PC-9 (cell line): ENCODE results near the gene SCRN1. TPM values are rescaled to one million over a fixed set of nuclear protein-coding genes. Genes with fewer than 3 reads are reported as not detected.
A peak's percentile ranks its signal among the peaks of the same experiment; 100 is the strongest.

Experiments used
- BruUV-seq: library from RNA; stranded (reverse); fragments of 400-500 nt; replicated peaks from 2 replicates; lab custom pipeline; 2021; lab: Mats Ljungman, UMichigan
- CTCF ChIA-PET: fragments of 300-600 bp; sonication (Branson Sonifier 250); formaldehyde crosslinking; loops from one replicate; lab custom pipeline; 2022; ENCODE audit warnings: antibody characterized with exemption; lab: Charles Lee
- POLR2A ChIA-PET: fragments of 300-600 bp; sonication (Branson Sonifier 250); formaldehyde crosslinking; loops from one replicate; lab custom pipeline; 2022; ENCODE audit warnings: antibody characterized with exemption; ENCODE audit not compliant: unreplicated experiment; lab: Charles Lee
- DNase-seq, 2 experiments: peaks; one replicate each; pipeline versions ENCODE4 v3.0.0 to v3.0.0-alpha.2; 2015 to 2022; ENCODE audit warnings: mixed read lengths in 1 of 2
- H2AFZ ChIP-seq: fragments of 200-600 bp; sonication (generic); 2 replicates; pipeline ENCODE4 v1.8.1; 2017; ENCODE audit warnings: antibody characterized with exemption
- H3F3A ChIP-seq: fragments of 200-600 bp; sonication (generic); 2 replicates; pipeline ENCODE4 v1.8.1; 2017; ENCODE audit warnings: antibody characterized with exemption, mild to moderate bottlenecking, low read depth; ENCODE audit not compliant: insufficient read depth
- H3K27ac ChIP-seq: fragments of 200-600 bp; sonication (generic); 2 replicates; pipeline ENCODE4 v1.6.1; 2016; ENCODE audit warnings: mixed run types
- H3K27me3 ChIP-seq: fragments of 200-600 bp; sonication (generic); 2 replicates; pipeline ENCODE4 v1.6.1; 2016; ENCODE audit warnings: low read depth, mixed run types; ENCODE audit not compliant: insufficient read depth
- H3K36me3 ChIP-seq: fragments of 200-600 bp; sonication (generic); 2 replicates; pipeline ENCODE4 v1.6.1; 2016; ENCODE audit warnings: low read depth, mixed run types
- H3K4me1 ChIP-seq: fragments of 200-600 bp; sonication (generic); replicated peaks from 2 replicates; pipeline ENCODE4 v1.6.1; 2016; ENCODE audit warnings: mixed run types; ENCODE audit not compliant: insufficient read depth
- H3K4me2 ChIP-seq: fragments of 200-600 bp; sonication (generic); 2 replicates; pipeline ENCODE4 v1.6.1; 2017; ENCODE audit warnings: mixed run types
- H3K4me3 ChIP-seq: fragments of 200-600 bp; sonication (generic); 2 replicates; pipeline ENCODE4 v1.6.1; 2016; ENCODE audit warnings: mixed run types
- H3K79me2 ChIP-seq: fragments of 200-600 bp; sonication (generic); 2 replicates; pipeline ENCODE4 v1.6.1; 2017; ENCODE audit warnings: low read depth, mixed run types
- H3K9me2 ChIP-seq: fragments of 200-600 bp; sonication (generic); 2 replicates; pipeline ENCODE4 v1.8.1; 2017; ENCODE audit warnings: mild to moderate bottlenecking; ENCODE audit not compliant: insufficient read depth
- H3K9me3 ChIP-seq: fragments of 200-600 bp; sonication (generic); 2 replicates; pipeline ENCODE4 v1.8.1; 2016; ENCODE audit warnings: low read depth; ENCODE audit not compliant: insufficient read depth
- H4K20me1 ChIP-seq: fragments of 200-600 bp; sonication (generic); 2 replicates; pipeline ENCODE4 v1.8.1; 2017; ENCODE audit not compliant: insufficient read depth
- CTCF ChIP-seq: fragments of 200-600 bp; sonication (generic); conservative IDR thresholded peaks from 2 replicates; pipeline ENCODE4 v1.6.1; 2017; ENCODE audit warnings: mixed run types, antibody characterized with exemption, mild to moderate bottlenecking, moderate library complexity
- EZH2 ChIP-seq: fragments of 200-600 bp; sonication (generic); IDR thresholded peaks from 2 replicates; pipeline ENCODE4 v1.8.0; 2017; ENCODE audit warnings: antibody characterized with exemption, low read depth
- intact Hi-C: fragments of 100-400 bp; cut with micrococcal nuclease; formaldehyde crosslinking; loops from one replicate; pipeline ENCODE4 v1.10.0; 2022; ENCODE audit not compliant: unreplicated experiment
- total RNA-seq: library from RNA; stranded (reverse); gene quantifications from 2 replicates; pipeline ENCODE4 v1.2.3, GENCODE V29; 2021

SCRN1 gene
- total RNA-seq, 1 experiment from 2014 or later, result 94.4 TPM

GRCh38 chr7:29991937-29992336 lies 2.3 kb upstream of the SCRN1 start:
- Histone ChIP-seq H3K4me2 (no peak overlapping the region), H2AFZ (no peak overlapping the region), H3K27ac (no peak overlapping the region), H3K4me1 (peaks cover 33% of the 10 kb centered on the region), H3K9me3 (peaks cover 27% of the 10 kb centered on the region), H3K9me2 (no peaks in the 10 kb centered on the region), H3K79me2 (peaks cover 19% of the 10 kb centered on the region), H3F3A (peaks cover 27% of the 10 kb centered on the region), H3K27me3 (no peaks in the 10 kb centered on the region), H4K20me1 (no peaks in the 10 kb centered on the region), H3K36me3 (peaks cover 12% of the 10 kb centered on the region), H3K4me3 (no peak overlapping the region)
- CTCF ChIA-PET, result interaction anchor here (0.7 kb wide), 1 partner anchor 70 kb away, joined by 3 read pairs; no protein-coding TSS in a partner anchor
- no peak for DNase-seq
- POLR2A ChIA-PET, result no interaction called here
- no TSS peak for BruUV-seq
- intact Hi-C loops, result no loop called here
- TF ChIP-seq EZH2 (no peak), CTCF (no peak)

GRCh38 chr7:29990931-29991330 lies 1.3 kb upstream of the SCRN1 start:
- H3K9me3 ChIP-seq, result peaks cover 20% of the 10 kb centered on the region
- H3K79me2 ChIP-seq, result peaks cover 28% of the 10 kb centered on the region
- intact Hi-C loops, result no loop called here
- H3K4me2 ChIP-seq, result no peak overlapping the region
- no peak for DNase-seq
- H3K36me3 ChIP-seq, result 0 out of 2 replicates have a peak, but pooled peaks cover 6% of the 10 kb centered on the region
- H3K27ac ChIP-seq, result no peak overlapping the region
- no peaks in the 10 kb centered on the region for H4K20me1 ChIP-seq
- H2AFZ ChIP-seq, result no peak overlapping the region
- TF ChIP-seq EZH2, result no peak
- no peak for TF ChIP-seq CTCF
- H3K4me3 ChIP-seq, result no peak overlapping the region; the same call in 1 of the 2 replicates
- ChIA-PET CTCF (no interaction called here), POLR2A (no interaction called here)
- H3K4me1 ChIP-seq, result peaks cover 41% of the 10 kb centered on the region
- no TSS peak for BruUV-seq
- H3F3A ChIP-seq, result peaks cover 30% of the 10 kb centered on the region
- no peaks in the 10 kb centered on the region for H3K27me3 ChIP-seq
- H3K9me2 ChIP-seq, result no peaks in the 10 kb centered on the region

GRCh38 chr7:29988424-29989256 lies 961 bp downstream of the SCRN1 start:
- POLR2A ChIA-PET, result interaction anchor here (0.5 to 1.2 kb wide), 3 partner anchors 71 to 663 kb away, joined by 3 read pairs; no protein-coding TSS in a partner anchor
- TSS peak; percentile 78 for BruUV-seq
- peaks cover 49% of the 10 kb centered on the region for H3K79me2 ChIP-seq
- H3K4me1 ChIP-seq, result peaks cover 37% of the 10 kb centered on the region
- H3K9me2 ChIP-seq, result no peaks in the 10 kb centered on the region
- peaks cover 12% of the 10 kb centered on the region for H3K9me3 ChIP-seq
- CTCF ChIA-PET, result interaction anchor here (1.3 kb wide), 1 partner anchor 67 kb away, joined by 3 read pairs; no protein-coding TSS in a partner anchor
- TF ChIP-seq EZH2 (no peak), CTCF (no peak)
- intact Hi-C loops, result loop anchor here (1.0 to 5.0 kb wide), 3 partner anchors 38 to 574 kb away; partner anchors contain the start of gene FKBP14
- H3K4me2 ChIP-seq, result peak overlapping the region; percentile 74
- H3F3A ChIP-seq, result peaks cover 30% of the 10 kb centered on the region
- H2AFZ ChIP-seq, result peak overlapping the region; percentile 94
- no peaks in the 10 kb centered on the region for H3K27me3 ChIP-seq
- no peaks in the 10 kb centered on the region for H4K20me1 ChIP-seq
- peak in 1 of 2 experiments; percentile 36 for DNase-seq
- H3K36me3 ChIP-seq, result 0 out of 2 replicates have a peak, but pooled peaks cover 6% of the 10 kb centered on the region
- peak overlapping the region; percentile 95 for H3K4me3 ChIP-seq
- peak overlapping the region; percentile 87 for H3K27ac ChIP-seq
